K562 (cell line): ENCODE results near the gene MBLAC2. TPM values are rescaled to one million over a fixed set of nuclear protein-coding genes. Genes with fewer than 3 reads are reported as not detected.
A peak's percentile ranks its signal among the peaks of the same experiment; 100 is the strongest.

Experiments
- ADNP ChIP-seq: fragments of 200-800 bp; sonication (Bioruptor generic); IDR thresholded peaks from 2 replicates; pipeline ENCODE4 v1.6.1; 2016; ENCODE audit warnings: missing genetic modification characterization, missing compliant biosample characterization
- CCNT2 ChIP-seq: IDR thresholded peaks from 2 replicates; pipeline ENCODE4 v1.6.1; 2011; ENCODE audit warnings: borderline replicate concordance, low read depth, mild to moderate bottlenecking, moderate library complexity, mixed read lengths, low read length; ENCODE audit not compliant: insufficient read length; ENCODE audit errors: extremely low read depth
- CREBBP ChIP-seq: IDR thresholded peaks from one replicate; pipeline ENCODE4 v1.6.1; 2012; ENCODE audit warnings: low read depth, mild to moderate bottlenecking, control low read depth, inconsistent platforms, low read length
- EGR1 ChIP-seq: fragments of 450-650 bp; conservative IDR thresholded peaks from 2 replicates; pipeline ENCODE4 v1.6.1; 2017; ENCODE audit warnings: mild to moderate bottlenecking
- ESRRA ChIP-seq: fragments of 450-650 bp; IDR thresholded peaks from 2 replicates; pipeline ENCODE4 v1.6.1; 2014; ENCODE audit warnings: low read depth, mild to moderate bottlenecking, moderate library complexity, borderline replicate concordance
- HCFC1 ChIP-seq: IDR thresholded peaks from 2 replicates; pipeline ENCODE4 v1.6.1; 2012; ENCODE audit warnings: low read depth, low read length, improper control_type of control experiment
- MTA2 ChIP-seq: fragments of 450-650 bp; IDR thresholded peaks from 2 replicates; pipeline ENCODE4 v1.6.1; 2016; ENCODE audit warnings: low read depth
- MXD1 ChIP-seq: fragments of 250-450 bp; sonication (Bioruptor Pico); IDR thresholded peaks from 2 replicates; pipeline ENCODE4 v1.8.0; 2021; ENCODE audit warnings: borderline replicate concordance, mild to moderate bottlenecking, moderate library complexity; ENCODE audit not compliant: poor library complexity, severe bottlenecking
- ZBTB1 ChIP-seq: sonication (generic); formaldehyde crosslinking; IDR thresholded peaks from 2 replicates; pipeline ENCODE4 v1.8.1; 2023; ENCODE audit warnings: missing genetic modification reagents, low read depth, mild to moderate bottlenecking, borderline replicate concordance
- ZNF282 ChIP-seq: sonication (generic); formaldehyde crosslinking; IDR thresholded peaks from 2 replicates; pipeline ENCODE4 v1.8.1; 2023; ENCODE audit warnings: missing genetic modification reagents
- ZNF79 ChIP-seq: fragments of 250-450 bp; sonication (Bioruptor Pico); IDR thresholded peaks from 2 replicates; pipeline ENCODE4 v1.4.0; 2020; ENCODE audit warnings: low read depth, mild to moderate bottlenecking, moderate library complexity
- polyA plus RNA-seq, 8 experiments: library from polyadenylated mRNA; depleted of rRNA in 4 of 8; stranded (reverse) in 5 of 8; unstranded in 3 of 8; fragments of >200 nt; fragmentation: Nextera tagmentation in 2 of 8; fragmentation: Illumina TruSeq in 1 of 8; extraction: Ambion mirVana in 2 of 8; extraction: Trizol in 1 of 8; gene quantifications; 2 replicates each; pipeline versions ENCODE4 v1.2.1 to v1.2.3, GENCODE V29; 2011 to 2014; ENCODE audit warnings: inconsistent platforms in 1 of 8, missing spikeins in 1 of 8
- total RNA-seq, 7 experiments: library from RNA; depleted of rRNA in 6 of 7; stranded (reverse); fragments of >200 nt in 6 of 7; fragmentation: Illumina TruSeq in 2 of 7; extraction: Trizol in 2 of 7; gene quantifications; 2 replicates each; pipeline versions ENCODE4 v1.2.1 to v1.2.3, GENCODE V29; 2011 to 2021; ENCODE audit warnings: low replicate concordance in 1 of 7
- TF ChIP-seq, protein P1 (sequence below): sonication (generic); formaldehyde crosslinking; IDR thresholded peaks from 2 replicates; pipeline ENCODE4 v1.8.1; 2023; ENCODE audit warnings: mild to moderate bottlenecking, missing genetic modification reagents
- TF ChIP-seq, protein P2 (sequence below), 2 experiments: fragments of 200-800 bp in 1 of 2; sonication (Bioruptor generic) in 1 of 2; sonication (generic) in 1 of 2; formaldehyde crosslinking in 1 of 2; IDR thresholded peaks in 1 of 2; conservative IDR thresholded peaks in 1 of 2; 2 replicates each; pipeline versions ENCODE4 v1.5.0 to v1.6.1; 2016 to 2020; ENCODE audit warnings: missing compliant biosample characterization in 1 of 2, missing genetic modification characterization in 1 of 2, missing genetic modification reagents in 1 of 2
- TF ChIP-seq, protein P3 (sequence below), 2 experiments: IDR thresholded peaks in 1 of 2; conservative IDR thresholded peaks in 1 of 2; 2 replicates each; pipeline ENCODE4 v1.6.1; 2016; ENCODE audit warnings: low read depth in 2 of 2, mild to moderate bottlenecking in 1 of 2, missing compliant biosample characterization in 1 of 2, missing genetic modification characterization in 1 of 2, moderate library complexity in 1 of 2
- TF ChIP-seq, protein P4 (sequence below): fragments of 450-650 bp; IDR thresholded peaks from 2 replicates; pipeline ENCODE4 v1.7.0; 2016; ENCODE audit warnings: borderline replicate concordance

MBLAC2 gene
- total and polyA plus RNA-seq, 9 of the 15 experiments (the other 6 are each of a cell fraction or from before 2014, with no cell fraction given), result 2.4 to 13.1 (median 10.3) TPM

GRCh38 chr5:90473396-90474234 lies 956 bp downstream of the MBLAC2 start (continued):
- TF ChIP-seq ZNF282 (no peak; the same call in 1 of the 2 replicates), HCFC1 (no peak), ZBTB1 (CRISPR knock-in tag) (peak; percentile 67), MXD1 (CRISPR knock-in tag) (no peak), CCNT2 (peak; percentile 26), ADNP (no peak), ZNF79 (no peak), ESRRA (no peak), CREBBP (no peak), MTA2 (no peak), EGR1 (no peak)
- TF ChIP-seq, protein P1, sequence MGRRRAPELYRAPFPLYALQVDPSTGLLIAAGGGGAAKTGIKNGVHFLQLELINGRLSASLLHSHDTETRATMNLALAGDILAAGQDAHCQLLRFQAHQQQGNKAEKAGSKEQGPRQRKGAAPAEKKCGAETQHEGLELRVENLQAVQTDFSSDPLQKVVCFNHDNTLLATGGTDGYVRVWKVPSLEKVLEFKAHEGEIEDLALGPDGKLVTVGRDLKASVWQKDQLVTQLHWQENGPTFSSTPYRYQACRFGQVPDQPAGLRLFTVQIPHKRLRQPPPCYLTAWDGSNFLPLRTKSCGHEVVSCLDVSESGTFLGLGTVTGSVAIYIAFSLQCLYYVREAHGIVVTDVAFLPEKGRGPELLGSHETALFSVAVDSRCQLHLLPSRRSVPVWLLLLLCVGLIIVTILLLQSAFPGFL (CRISPR knock-in tag), result no peak
- TF ChIP-seq, protein P2, sequence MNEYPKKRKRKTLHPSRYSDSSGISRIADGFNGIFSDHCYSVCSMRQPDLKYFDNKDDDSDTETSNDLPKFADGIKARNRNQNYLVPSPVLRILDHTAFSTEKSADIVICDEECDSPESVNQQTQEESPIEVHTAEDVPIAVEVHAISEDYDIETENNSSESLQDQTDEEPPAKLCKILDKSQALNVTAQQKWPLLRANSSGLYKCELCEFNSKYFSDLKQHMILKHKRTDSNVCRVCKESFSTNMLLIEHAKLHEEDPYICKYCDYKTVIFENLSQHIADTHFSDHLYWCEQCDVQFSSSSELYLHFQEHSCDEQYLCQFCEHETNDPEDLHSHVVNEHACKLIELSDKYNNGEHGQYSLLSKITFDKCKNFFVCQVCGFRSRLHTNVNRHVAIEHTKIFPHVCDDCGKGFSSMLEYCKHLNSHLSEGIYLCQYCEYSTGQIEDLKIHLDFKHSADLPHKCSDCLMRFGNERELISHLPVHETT (CRISPR knock-in tag; conservative IDR thresholded peaks at IDR 0.05 in 1 of 2, IDR thresholded peaks at IDR 0.05 in 1 of 2), result peak in 1 of 2 experiments; percentile 61; a peak in 2 of 4 replicates
- TF ChIP-seq, protein P3, sequence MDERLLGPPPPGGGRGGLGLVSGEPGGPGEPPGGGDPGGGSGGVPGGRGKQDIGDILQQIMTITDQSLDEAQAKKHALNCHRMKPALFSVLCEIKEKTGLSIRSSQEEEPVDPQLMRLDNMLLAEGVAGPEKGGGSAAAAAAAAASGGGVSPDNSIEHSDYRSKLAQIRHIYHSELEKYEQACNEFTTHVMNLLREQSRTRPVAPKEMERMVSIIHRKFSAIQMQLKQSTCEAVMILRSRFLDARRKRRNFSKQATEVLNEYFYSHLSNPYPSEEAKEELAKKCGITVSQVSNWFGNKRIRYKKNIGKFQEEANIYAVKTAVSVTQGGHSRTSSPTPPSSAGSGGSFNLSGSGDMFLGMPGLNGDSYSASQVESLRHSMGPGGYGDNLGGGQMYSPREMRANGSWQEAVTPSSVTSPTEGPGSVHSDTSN (CRISPR knock-in tag; IDR thresholded peaks at IDR 0.05; ENCODE audit: low read depth), result no peak
- TF ChIP-seq, protein P3 (tag; conservative IDR thresholded peaks at IDR 0.05; ENCODE audit: low read depth), result no peak
- TF ChIP-seq, protein P4, sequence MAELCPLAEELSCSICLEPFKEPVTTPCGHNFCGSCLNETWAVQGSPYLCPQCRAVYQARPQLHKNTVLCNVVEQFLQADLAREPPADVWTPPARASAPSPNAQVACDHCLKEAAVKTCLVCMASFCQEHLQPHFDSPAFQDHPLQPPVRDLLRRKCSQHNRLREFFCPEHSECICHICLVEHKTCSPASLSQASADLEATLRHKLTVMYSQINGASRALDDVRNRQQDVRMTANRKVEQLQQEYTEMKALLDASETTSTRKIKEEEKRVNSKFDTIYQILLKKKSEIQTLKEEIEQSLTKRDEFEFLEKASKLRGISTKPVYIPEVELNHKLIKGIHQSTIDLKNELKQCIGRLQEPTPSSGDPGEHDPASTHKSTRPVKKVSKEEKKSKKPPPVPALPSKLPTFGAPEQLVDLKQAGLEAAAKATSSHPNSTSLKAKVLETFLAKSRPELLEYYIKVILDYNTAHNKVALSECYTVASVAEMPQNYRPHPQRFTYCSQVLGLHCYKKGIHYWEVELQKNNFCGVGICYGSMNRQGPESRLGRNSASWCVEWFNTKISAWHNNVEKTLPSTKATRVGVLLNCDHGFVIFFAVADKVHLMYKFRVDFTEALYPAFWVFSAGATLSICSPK, result no peak
